K562 (cell line): ENCODE data around the gene RYR1. TPM values are rescaled to one million over a fixed set of nuclear protein-coding genes. Genes with fewer than 3 reads are reported as not detected.

Source experiments
- ARHGAP35 ChIP-seq: fragments of 450-650 bp; IDR thresholded peaks from 2 replicates; pipeline ENCODE4 v1.6.1; 2018; ENCODE audit not compliant: partially characterized antibody
- BCOR ChIP-seq: fragments of 450-650 bp; IDR thresholded peaks from 2 replicates; pipeline ENCODE4 v1.6.1; 2016
- BMI1 ChIP-seq: fragments of 150-350 bp; IDR thresholded peaks from 2 replicates; pipeline ENCODE4 v1.6.1; 2014; ENCODE audit warnings: low read length
- EHMT2 ChIP-seq: fragments of 450-650 bp; IDR thresholded peaks from 2 replicates; pipeline ENCODE4 v1.6.1; 2018; ENCODE audit warnings: antibody characterized with exemption
- GATA2 ChIP-seq: sonication (generic); formaldehyde crosslinking; IDR thresholded peaks from 2 replicates; pipeline ENCODE4 v1.4.0; 2020; ENCODE audit warnings: mild to moderate bottlenecking, missing genetic modification reagents
- ILF3 ChIP-seq: fragments of 450-650 bp; IDR thresholded peaks from 2 replicates; pipeline ENCODE4 v1.6.1; 2018; ENCODE audit warnings: antibody characterized with exemption, mild to moderate bottlenecking, moderate library complexity, borderline replicate concordance
- IRF2 ChIP-seq: sonication (generic); formaldehyde crosslinking; IDR thresholded peaks from 2 replicates; pipeline ENCODE4 v1.8.1; 2022; ENCODE audit warnings: mild to moderate bottlenecking, missing genetic modification reagents
- MXI1 ChIP-seq: IDR thresholded peaks from 2 replicates; pipeline ENCODE4 v1.6.1; 2011; ENCODE audit warnings: low read depth, mild to moderate bottlenecking, improper control_type of control experiment, low read length
- PHB2 ChIP-seq: fragments of 450-650 bp; IDR thresholded peaks from 2 replicates; pipeline ENCODE4 v1.6.1; 2017; ENCODE audit warnings: low read depth
- PHF8 ChIP-seq: fragments of 200-600 bp; sonication (generic); IDR thresholded peaks from 2 replicates; pipeline ENCODE4 v1.6.1; 2012; ENCODE audit warnings: mixed run types, mild to moderate bottlenecking, inconsistent platforms, low read length, moderate library complexity, borderline replicate concordance
- RB1 ChIP-seq: fragments of 450-650 bp; IDR thresholded peaks from 2 replicates; pipeline ENCODE4 v1.6.1; 2017; ENCODE audit warnings: low read depth, mild to moderate bottlenecking
- SAFB2 ChIP-seq: fragments of 200-400 bp; formaldehyde crosslinking; IDR thresholded peaks from 2 replicates; pipeline ENCODE4 v1.6.1; 2018; ENCODE audit warnings: borderline replicate concordance, low read length, low read depth, moderate library complexity; ENCODE audit not compliant: severe bottlenecking
- SLC30A9 ChIP-seq: fragments of 250-450 bp; sonication (Bioruptor Pico); IDR thresholded peaks from 2 replicates; pipeline ENCODE4 v1.8.0; 2022; ENCODE audit warnings: mild to moderate bottlenecking, moderate library complexity
- SMARCE1 ChIP-seq: fragments of 450-650 bp; IDR thresholded peaks from 2 replicates; pipeline ENCODE4 v1.7.1; 2016; ENCODE audit warnings: mild to moderate bottlenecking
- STAG1 ChIP-seq: sonication (generic); formaldehyde crosslinking; IDR thresholded peaks from 2 replicates; pipeline ENCODE4 v1.5.0; 2020; ENCODE audit warnings: missing genetic modification reagents, borderline replicate concordance
- ZNF592 ChIP-seq: fragments of 450-650 bp; IDR thresholded peaks from 2 replicates; pipeline ENCODE4 v1.6.1; 2017; ENCODE audit warnings: antibody characterized with exemption, mild to moderate bottlenecking
- polyA plus RNA-seq, 8 experiments: library from polyadenylated mRNA; depleted of rRNA in 4 of 8; stranded (reverse) in 5 of 8; unstranded in 3 of 8; fragments of >200 nt; fragmentation: Nextera tagmentation in 2 of 8; fragmentation: Illumina TruSeq in 1 of 8; extraction: Ambion mirVana in 2 of 8; extraction: Trizol in 1 of 8; gene quantifications; 2 replicates each; pipeline versions ENCODE4 v1.2.1 to v1.2.3, GENCODE V29; 2011 to 2014; ENCODE audit warnings: inconsistent platforms in 1 of 8, missing spikeins in 1 of 8
- total RNA-seq, 7 experiments: library from RNA; depleted of rRNA in 6 of 7; stranded (reverse); fragments of >200 nt in 6 of 7; fragmentation: Illumina TruSeq in 2 of 7; extraction: Trizol in 2 of 7; gene quantifications; 2 replicates each; pipeline versions ENCODE4 v1.2.1 to v1.2.3, GENCODE V29; 2011 to 2021; ENCODE audit warnings: low replicate concordance in 1 of 7
- TF ChIP-seq, protein P1 (sequence below): fragments of 450-650 bp; IDR thresholded peaks from 2 replicates; pipeline ENCODE4 v1.6.1; 2016; ENCODE audit warnings: borderline replicate concordance
- TF ChIP-seq, protein P2 (sequence below): fragments of 250-450 bp; sonication (Bioruptor Pico); IDR thresholded peaks from 2 replicates; pipeline ENCODE4 v1.5.0; 2021; ENCODE audit warnings: mild to moderate bottlenecking, borderline replicate concordance
- TF ChIP-seq, protein P3 (sequence below): sonication (generic); formaldehyde crosslinking; IDR thresholded peaks from 2 replicates; pipeline ENCODE4 v1.8.1; 2022; ENCODE audit warnings: missing genetic modification reagents

Gene RYR1
- total and polyA plus RNA-seq, 9 of the 15 experiments (the other 6 are each of a cell fraction or from before 2014, with no cell fraction given) = 0.11 to 7.4 (median 3.7) TPM

DNA sequence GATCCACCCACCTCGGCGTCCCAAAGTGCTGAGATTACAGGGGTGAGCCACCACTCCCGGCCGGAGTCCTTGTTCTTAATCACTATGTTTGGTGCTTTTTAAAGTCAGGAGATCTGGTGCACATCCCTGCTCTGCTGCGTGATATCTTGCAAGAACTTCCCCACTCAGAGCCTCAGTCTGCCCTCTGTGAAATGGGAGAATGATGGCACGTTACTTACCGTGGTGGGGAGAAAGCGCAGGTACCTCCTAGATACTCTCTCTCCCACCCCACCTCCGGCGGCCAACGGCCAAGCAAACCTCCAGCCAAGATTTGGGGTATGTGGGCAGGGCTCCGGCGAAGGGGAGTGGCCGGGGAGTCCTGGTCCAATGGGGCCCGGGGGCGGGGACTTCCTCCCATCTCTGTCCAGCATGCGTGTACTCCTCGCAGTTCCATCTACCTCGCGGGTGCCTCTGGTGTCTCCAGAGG is at the start of gene RYR1 (continued):
- TF ChIP-seq, protein P1, sequence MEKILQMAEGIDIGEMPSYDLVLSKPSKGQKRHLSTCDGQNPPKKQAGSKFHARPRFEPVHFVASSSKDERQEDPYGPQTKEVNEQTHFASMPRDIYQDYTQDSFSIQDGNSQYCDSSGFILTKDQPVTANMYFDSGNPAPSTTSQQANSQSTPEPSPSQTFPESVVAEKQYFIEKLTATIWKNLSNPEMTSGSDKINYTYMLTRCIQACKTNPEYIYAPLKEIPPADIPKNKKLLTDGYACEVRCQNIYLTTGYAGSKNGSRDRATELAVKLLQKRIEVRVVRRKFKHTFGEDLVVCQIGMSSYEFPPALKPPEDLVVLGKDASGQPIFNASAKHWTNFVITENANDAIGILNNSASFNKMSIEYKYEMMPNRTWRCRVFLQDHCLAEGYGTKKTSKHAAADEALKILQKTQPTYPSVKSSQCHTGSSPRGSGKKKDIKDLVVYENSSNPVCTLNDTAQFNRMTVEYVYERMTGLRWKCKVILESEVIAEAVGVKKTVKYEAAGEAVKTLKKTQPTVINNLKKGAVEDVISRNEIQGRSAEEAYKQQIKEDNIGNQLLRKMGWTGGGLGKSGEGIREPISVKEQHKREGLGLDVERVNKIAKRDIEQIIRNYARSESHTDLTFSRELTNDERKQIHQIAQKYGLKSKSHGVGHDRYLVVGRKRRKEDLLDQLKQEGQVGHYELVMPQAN = no peak
- peak; percentile 97 for TF ChIP-seq BCOR
- no peak for TF ChIP-seq ZNF592
- no peak for TF ChIP-seq RB1
- TF ChIP-seq PHB2 = no peak
- no peak for TF ChIP-seq SAFB2
- no peak for TF ChIP-seq BMI1
- TF ChIP-seq MXI1 = no peak
- no peak for TF ChIP-seq IRF2 (CRISPR knock-in tag)
- no peak for TF ChIP-seq ARHGAP35
- TF ChIP-seq, protein P2, sequence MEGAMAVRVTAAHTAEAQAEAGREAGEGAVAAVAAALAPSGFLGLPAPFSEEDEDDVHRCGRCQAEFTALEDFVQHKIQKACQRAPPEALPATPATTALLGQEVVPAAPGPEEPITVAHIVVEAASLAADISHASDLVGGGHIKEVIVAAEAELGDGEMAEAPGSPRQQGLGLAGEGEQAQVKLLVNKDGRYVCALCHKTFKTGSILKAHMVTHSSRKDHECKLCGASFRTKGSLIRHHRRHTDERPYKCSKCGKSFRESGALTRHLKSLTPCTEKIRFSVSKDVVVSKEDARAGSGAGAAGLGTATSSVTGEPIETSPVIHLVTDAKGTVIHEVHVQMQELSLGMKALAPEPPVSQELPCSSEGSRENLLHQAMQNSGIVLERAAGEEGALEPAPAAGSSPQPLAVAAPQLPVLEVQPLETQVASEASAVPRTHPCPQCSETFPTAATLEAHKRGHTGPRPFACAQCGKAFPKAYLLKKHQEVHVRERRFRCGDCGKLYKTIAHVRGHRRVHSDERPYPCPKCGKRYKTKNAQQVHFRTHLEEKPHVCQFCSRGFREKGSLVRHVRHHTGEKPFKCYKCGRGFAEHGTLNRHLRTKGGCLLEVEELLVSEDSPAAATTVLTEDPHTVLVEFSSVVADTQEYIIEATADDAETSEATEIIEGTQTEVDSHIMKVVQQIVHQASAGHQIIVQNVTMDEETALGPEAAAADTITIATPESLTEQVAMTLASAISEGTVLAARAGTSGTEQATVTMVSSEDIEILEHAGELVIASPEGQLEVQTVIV (CRISPR knock-in tag) = no peak
- TF ChIP-seq PHF8 = no peak; the same call in 1 of the 2 replicates
- TF ChIP-seq ILF3 = no peak
- TF ChIP-seq, protein P3, sequence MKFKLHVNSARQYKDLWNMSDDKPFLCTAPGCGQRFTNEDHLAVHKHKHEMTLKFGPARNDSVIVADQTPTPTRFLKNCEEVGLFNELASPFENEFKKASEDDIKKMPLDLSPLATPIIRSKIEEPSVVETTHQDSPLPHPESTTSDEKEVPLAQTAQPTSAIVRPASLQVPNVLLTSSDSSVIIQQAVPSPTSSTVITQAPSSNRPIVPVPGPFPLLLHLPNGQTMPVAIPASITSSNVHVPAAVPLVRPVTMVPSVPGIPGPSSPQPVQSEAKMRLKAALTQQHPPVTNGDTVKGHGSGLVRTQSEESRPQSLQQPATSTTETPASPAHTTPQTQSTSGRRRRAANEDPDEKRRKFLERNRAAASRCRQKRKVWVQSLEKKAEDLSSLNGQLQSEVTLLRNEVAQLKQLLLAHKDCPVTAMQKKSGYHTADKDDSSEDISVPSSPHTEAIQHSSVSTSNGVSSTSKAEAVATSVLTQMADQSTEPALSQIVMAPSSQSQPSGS (CRISPR knock-in tag) = no peak
- TF ChIP-seq SMARCE1 = 0 out of 2 replicates have a peak, but pooled peaks have one; percentile 34
- TF ChIP-seq STAG1 (CRISPR knock-in tag) = no peak
- TF ChIP-seq SLC30A9 (CRISPR knock-in tag) = no peak
- no peak for TF ChIP-seq GATA2
- no peak for TF ChIP-seq EHMT2
